Activated T-cell treated with anti-CD3 and anti-CD28 coated beads for 1 hour (primary cell): ENCODE results near the gene CTBP2.
"Not testable (repeated sequence)": the region's sequence is repeated elsewhere in the genome, so short reads cannot be mapped to it uniquely, and the experiment has no call there.

Experiments used
- DNase-seq: peaks from one replicate; pipeline ENCODE4 v3.0.0-alpha.2; 2020; ENCODE audit warnings: low read depth

The CTBP2 gene

GRCh38 chr10:125064681-125065492 lies 95.5 kb downstream of the CTBP2 start:
- no peak for DNase-seq

- DNase-seq, result no peak
These were observed 97.0 kb downstream of the CTBP2 start for GRCh38 chr10:125063256-125063925.

- no peak for DNase-seq
These were observed 97.5 kb downstream of the CTBP2 start for GRCh38 chr10:125062914-125063230.

- no peak for DNase-seq
These were observed 98.0 kb downstream of the CTBP2 start for GRCh38 chr10:125062227-125062913.

- DNase-seq, result no peak
These were observed 98.7 kb downstream of the CTBP2 start for GRCh38 chr10:125061557-125062226.

GRCh38 chr10:125060826-125061556 lies 99.4 kb downstream of the CTBP2 start:
- peak; percentile 14 for DNase-seq

- DNase-seq, result no peak
These were observed 99.9 kb downstream of the CTBP2 start for GRCh38 chr10:125060482-125060825.

- no peak for DNase-seq
These were observed 100.3 kb downstream of the CTBP2 start for GRCh38 chr10:125060026-125060425.

GRCh38 chr10:125059348-125059747 lies 101.0 kb downstream of the CTBP2 start:
- DNase-seq, result not testable (repeated sequence)

- DNase-seq, result no peak
These were observed 103.0 kb downstream of the CTBP2 start for GRCh38 chr10:125057158-125058001.

- DNase-seq, result no peak
These were observed 103.9 kb downstream of the CTBP2 start for GRCh38 chr10:125056161-125057132.

GRCh38 chr10:125055446-125055845 lies 104.9 kb downstream of the CTBP2 start:
- DNase-seq, result no peak

- no peak for DNase-seq
These were observed 105.6 kb downstream of the CTBP2 start for GRCh38 chr10:125054669-125055268.

- DNase-seq, result no peak
These were observed 106.1 kb downstream of the CTBP2 start for GRCh38 chr10:125054216-125054615.

GRCh38 chr10:125052146-125052545 lies 108.2 kb downstream of the CTBP2 start:
- DNase-seq, result no peak

GRCh38 chr10:125050383-125050782 lies 110.0 kb downstream of the CTBP2 start:
- DNase-seq, result no peak

GRCh38 chr10:125049216-125049881 lies 111.0 kb downstream of the CTBP2 start:
- no peak for DNase-seq

GRCh38 chr10:125048094-125048864 lies 112.1 kb downstream of the CTBP2 start:
- DNase-seq, result peak; percentile 34
